DMS153 treated with DMSO at 0.1 percent for 48 hours (cell line): Measurements from ENCODE around the gene PUS1.
"Not testable (repeated sequence)": the region's sequence is repeated elsewhere in the genome, so short reads cannot be mapped to it uniquely, and the experiment has no call there.

Experiments
- DNase-seq: peaks from one replicate; lab custom pipeline; 2025; ENCODE audit not compliant: unreplicated experiment; lab: John Stamatoyannopoulos, UW

Gene PUS1

GRCh38 chr12:131933387-131933786, 4.3 kb downstream of the PUS1 start:
- DNase-seq: no peak

DNA sequence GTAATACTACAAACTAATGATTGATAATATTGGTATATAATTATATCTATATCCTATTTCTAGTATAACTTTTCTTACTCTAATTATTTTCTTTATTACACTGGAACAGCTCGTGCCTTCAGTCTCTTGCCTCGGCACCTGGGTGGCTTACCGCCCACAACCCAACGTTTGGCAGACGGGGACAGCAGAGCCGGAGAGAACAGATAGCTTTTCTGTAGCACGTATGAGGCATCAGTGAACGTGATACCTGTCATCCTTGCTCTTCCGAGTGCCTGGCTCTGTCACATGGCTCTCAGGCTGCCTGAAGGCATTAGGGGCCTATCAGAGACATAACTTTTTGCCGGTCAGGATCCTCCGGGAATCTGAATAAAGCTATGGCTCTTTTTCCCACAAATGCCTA, 5.5 kb downstream of the PUS1 start:
- DNase-seq: no peak

GRCh38 chr12:131938082-131938481, 9.0 kb downstream of the PUS1 start:
- DNase-seq: no peak

DNA sequence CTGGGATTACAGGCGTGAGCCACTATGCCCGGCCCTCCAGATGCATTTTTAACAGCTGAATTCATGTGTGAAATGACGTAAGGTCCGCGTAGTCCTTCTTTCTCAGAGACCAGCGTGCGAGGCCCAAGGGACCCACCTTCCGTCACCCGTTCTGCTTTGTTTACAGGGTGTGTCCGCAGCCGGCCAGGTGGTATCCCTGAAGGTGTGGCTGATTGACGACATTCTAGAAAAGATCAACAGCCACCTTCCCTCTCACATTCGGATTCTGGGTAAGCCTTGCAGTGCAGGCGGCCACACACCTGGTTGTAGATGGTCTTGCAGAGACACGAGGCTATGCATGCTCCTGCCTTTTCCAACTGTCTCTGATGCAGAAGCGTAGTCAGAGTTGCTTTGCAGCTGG, 9.9 kb downstream of the PUS1 start:
- DNase-seq: peak; percentile 51

DNA sequence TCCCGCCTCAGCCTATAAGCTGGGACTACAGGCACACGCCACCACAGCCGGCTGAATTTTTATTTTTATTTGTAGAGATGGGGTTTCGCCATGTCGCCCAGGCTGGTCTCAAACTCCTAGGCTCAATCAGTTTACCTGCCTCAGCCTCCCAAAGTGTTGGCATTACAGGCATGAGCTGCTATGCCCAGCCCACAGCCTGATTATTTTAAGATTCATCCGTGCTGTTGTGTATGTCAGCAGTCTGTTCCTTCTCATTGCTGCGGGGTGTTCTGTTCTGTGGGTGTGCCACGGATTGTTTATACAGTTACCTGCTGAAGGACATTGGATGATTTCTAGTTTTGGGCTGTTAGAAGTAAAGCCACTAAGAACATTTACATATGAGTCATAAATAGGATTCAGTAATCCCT, 11.1 kb downstream of the PUS1 start:
- no peak for DNase-seq

GRCh38 chr12:131941116-131941986, 12.3 kb downstream of the PUS1 start:
- DNase-seq: no peak

- no peak for DNase-seq
Observed at GRCh38 chr12:131941987-131942341, 12.9 kb downstream of the PUS1 start.

DNA sequence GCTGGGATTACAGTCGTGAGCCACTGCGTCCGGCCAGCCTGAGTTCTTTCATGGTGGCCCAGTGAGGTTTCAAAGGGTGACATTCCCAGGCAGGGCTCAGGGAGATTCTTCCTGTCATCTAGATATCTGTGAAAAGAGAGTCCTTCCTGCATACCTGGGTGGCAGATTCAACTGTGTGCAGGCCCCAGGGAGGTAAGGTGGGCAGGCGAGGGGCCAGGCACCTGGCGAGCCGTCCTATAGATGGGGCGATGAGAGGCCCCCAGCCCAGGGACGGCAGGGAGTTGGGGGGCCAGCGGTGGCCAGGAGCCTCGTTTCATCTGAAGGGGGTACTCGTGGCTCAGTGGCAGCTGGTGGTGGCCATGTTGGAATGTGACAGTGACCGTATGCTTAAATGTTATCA, 13.6 kb downstream of the PUS1 start:
- no peak for DNase-seq

DNA sequence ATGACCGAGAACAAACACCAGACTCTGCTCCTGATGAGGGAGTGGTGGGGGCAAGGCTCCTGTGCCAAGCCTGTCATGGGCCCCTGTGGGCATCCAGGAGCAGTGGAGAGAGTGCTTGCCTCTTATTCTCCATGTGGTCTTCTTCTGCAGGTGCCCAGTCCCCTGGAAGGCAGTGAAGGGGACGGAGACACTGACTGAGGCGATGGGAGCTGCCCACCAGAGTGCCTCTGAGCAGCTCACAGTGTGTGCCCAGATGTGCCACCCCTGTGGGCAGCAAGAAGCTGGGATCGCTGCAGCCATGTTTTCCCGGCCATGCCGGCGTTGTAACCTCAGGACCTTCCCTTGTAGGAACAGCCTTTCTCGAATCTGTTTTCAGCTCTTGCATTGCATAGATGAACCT, 14.3 kb downstream of the PUS1 start:
- DNase-seq: no peak

- DNase-seq: no peak
Observed at GRCh38 chr12:131943876-131944275, 14.8 kb downstream of the PUS1 start.

- DNase-seq: no peak
Observed at GRCh38 chr12:131944601-131945251, 15.7 kb downstream of the PUS1 start.

- no peak for DNase-seq
Observed at GRCh38 chr12:131946757-131947156, 17.7 kb downstream of the PUS1 start.

DNA sequence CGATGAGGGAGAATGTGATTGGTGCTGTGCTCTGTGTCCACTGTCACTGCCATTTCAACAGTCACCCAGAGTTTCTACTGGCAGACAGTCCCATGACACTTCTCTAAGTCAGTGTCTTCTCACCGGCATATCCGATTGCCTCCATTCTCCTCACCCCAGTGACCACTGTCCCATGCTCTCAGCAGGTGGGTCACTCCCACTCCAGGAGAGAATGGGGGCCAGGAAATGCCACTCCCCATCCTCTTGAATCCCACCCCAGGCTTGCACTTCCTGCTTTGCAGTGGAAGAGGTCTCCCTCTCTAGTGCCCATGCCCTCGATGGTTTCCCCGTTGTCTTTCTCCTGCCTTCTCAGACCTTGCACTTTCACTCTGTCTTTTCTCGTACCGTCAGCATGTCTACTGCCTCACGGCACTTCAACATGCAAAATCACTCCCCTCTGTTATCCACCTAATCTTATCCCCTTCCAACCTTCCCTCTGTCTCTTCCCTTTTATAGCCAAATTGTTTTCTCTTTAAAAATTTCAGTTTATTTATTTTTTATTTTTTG, 18.5 kb downstream of the PUS1 start:
- no peak for DNase-seq

- DNase-seq: no peak
Observed at GRCh38 chr12:131948166-131948712, 19.2 kb downstream of the PUS1 start.

- not testable (repeated sequence) for DNase-seq
Observed at GRCh38 chr12:131948713-131949430, 19.8 kb downstream of the PUS1 start.

DNA sequence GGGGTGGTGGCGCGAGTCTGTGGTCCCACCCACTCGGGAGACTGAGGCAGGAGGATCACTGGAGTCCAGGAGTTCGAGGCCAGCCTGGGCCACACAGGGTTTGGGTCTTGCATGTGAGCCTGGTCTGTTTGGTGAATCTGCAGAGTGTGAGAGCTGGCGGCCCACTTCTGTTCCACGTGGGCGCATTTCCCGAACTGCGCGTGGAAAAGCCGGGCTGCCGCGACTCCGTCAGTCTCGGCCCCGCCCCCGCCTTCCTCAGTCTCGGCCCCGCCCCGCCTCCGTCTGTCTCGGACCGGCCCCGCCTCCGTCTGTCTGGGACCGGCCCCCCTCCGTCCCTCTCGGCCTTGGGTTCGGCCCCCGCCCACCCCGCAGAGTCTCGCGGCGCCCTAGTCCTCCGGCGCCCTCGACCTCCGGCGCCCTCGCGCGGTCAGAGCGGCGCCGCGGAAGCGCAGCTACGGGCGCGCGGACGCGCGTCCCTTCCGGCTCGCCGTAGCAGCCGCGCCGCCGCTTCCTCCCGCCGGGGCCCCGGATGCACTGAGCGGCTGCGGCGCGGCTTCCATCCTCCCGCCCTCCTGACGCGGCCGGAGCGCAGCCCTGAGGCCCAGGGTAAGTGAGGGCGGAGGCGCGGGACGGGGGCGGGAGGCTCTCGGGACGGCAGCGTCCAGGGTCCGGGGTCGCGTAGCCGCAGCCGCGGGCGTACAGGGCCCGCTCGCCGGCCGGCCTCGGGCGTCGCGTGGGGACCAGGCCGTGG, 20.5 kb downstream of the PUS1 start, which contains the start of gene EP400:
Gene EP400 (plus strand): TSS at position 512 of the 751 bp plus-strand sequence. CDS start 10,678 bp downstream, outside the sequence.
- DNase-seq: peak; percentile 72

DNA sequence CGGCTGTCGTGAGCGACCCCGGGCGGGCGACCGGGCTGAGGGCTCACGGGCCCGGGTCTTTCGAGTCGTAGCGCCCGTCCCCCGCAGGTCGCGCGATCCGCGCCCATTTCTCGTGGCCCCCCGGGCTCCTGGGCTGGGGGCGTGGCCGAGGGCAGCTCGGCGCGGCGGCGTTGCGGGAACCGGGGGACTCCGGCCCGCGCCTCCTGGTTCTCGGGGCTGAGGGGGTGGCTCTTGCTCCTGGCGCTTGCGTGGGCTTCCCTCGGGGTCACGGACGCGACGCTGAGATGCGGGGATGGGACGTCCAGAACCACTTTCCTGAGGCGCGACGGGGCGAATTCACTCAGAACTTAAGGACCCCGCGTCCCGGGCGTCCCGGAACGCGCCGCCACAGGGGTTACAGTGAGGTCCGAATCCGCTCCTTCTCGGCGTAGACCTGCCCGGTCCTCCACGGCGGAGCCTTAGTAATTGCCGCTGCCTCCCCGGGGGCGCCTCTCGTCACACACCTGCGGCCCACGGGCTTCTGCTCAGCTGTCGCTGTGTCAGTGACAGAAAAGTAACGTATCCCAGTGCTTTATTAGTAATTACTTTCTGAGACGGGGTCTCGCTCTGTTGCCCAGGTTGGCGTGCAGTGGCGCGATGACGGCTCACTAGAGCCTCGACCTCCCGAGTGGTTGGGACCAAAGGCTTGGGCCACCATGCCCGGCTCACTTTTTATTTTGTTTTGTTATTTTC, 21.3 kb downstream of the PUS1 start:
- no peak for DNase-seq

DNA sequence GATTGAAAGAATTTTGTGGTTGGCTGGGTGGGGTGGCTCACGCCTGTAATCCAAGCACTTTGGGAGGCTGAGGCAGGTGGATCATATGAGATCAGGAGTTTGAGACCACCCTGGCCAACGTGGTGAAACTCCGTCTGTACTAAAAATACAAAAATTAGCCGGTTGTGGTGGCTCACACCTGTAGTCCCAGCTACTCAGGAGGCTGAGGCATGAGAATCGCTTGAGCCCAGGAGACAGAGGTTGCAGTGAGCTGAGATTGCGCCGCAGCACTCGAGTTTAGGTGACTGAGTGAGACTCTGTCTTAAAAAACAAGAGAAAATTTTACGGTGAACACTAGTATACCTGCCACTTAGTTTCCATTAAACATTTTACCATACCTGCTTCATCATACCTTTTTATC, 24.7 kb downstream of the PUS1 start:
- not testable (repeated sequence) for DNase-seq

GRCh38 chr12:131954460-131954859, 25.4 kb downstream of the PUS1 start:
- not testable (repeated sequence) for DNase-seq

DNA sequence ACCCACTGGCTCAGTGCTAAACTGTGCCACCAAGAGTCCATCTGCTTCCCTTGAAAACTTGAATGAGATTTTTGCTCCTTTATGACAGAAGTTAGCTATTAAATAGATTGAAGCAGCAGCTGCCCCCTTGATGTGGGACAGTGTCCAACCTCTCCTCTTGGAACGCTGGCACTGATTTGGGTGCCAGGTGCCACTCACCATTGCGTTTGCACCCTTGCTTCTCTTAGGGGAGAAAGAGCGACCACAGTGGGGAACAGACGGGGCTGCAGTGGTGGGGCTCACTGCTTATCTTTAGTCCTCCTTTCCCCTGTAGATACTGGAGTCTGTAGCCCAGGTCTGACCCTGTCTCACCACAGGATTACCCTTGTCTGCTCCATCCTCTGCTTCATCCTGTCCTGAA, 30.0 kb downstream of the PUS1 start:
- no peak for DNase-seq
